Retinal pigment epithelial cell (primary cell): ENCODE results near the gene HYCC1.
"Not testable (repeated sequence)": the region's sequence is repeated elsewhere in the genome, so short reads cannot be mapped to it uniquely, and the experiment has no call there.

Experiments used
- DNase-seq: peaks from one replicate; pipeline ENCODE4 v3.0.0-alpha.2; 2010; ENCODE audit warnings: low read depth
- H3K4me3 ChIP-seq: 2 replicates; pipeline ENCODE4 v1.5.1; 2011; ENCODE audit warnings: mild to moderate bottlenecking, low read length, control low read depth, moderate library complexity
- CTCF ChIP-seq: conservative IDR thresholded peaks from 2 replicates; pipeline ENCODE4 v1.5.1; 2011; ENCODE audit warnings: low read depth, low read length, control low read depth, inconsistent platforms

Gene HYCC1

GRCh38 chr7:23044581-23044980, 30.7 kb upstream of the HYCC1 start:
- no peak overlapping the region for H3K4me3 ChIP-seq
- no peak for TF ChIP-seq CTCF

GRCh38 chr7:23043441-23043840, 29.5 kb upstream of the HYCC1 start:
- TF ChIP-seq CTCF, result no peak
- no peak for DNase-seq
- H3K4me3 ChIP-seq, result no peak overlapping the region

More at GRCh38 chr7:23044581-23044980, 30.7 kb upstream of the HYCC1 start:
- no peak for DNase-seq

GRCh38 chr7:23039674-23040073, 25.7 kb upstream of the HYCC1 start:
- DNase-seq, H3K4me3 ChIP-seq: not testable (repeated sequence)

GRCh38 chr7:23035542-23036371, 21.8 kb upstream of the HYCC1 start:
- DNase-seq, H3K4me3 ChIP-seq: not testable (repeated sequence)

- no peak for TF ChIP-seq CTCF
- H3K4me3 ChIP-seq, result no peak overlapping the region
- DNase-seq, result no peak
Measured at GRCh38 chr7:23027261-23027660, 13.3 kb upstream of the HYCC1 start.

GRCh38 chr7:23026164-23026563, 12.2 kb upstream of the HYCC1 start:
- no peak for TF ChIP-seq CTCF
- no peak overlapping the region for H3K4me3 ChIP-seq
- DNase-seq, result no peak

GRCh38 chr7:23024454-23024853, 10.5 kb upstream of the HYCC1 start:
- no peak for DNase-seq
- no peak for TF ChIP-seq CTCF
- no peak overlapping the region for H3K4me3 ChIP-seq

GRCh38 chr7:23022851-23023250, 8.9 kb upstream of the HYCC1 start:
- H3K4me3 ChIP-seq, result no peak overlapping the region
- no peak for TF ChIP-seq CTCF
- no peak for DNase-seq
